Panc1 (cell line): Measurements from ENCODE around the gene SPATA13. TPM values are rescaled to one million over a fixed set of nuclear protein-coding genes. Genes with fewer than 3 reads are reported as not detected.

Experiments used
- ATAC-seq: fragments of 200-7000 bp; cut with Tn5 transposase; 2 replicates; pipeline ENCODE4 v1.9.1; 2020; ENCODE audit warnings: mild to moderate bottlenecking, moderate library complexity
- BruUV-seq: library from RNA; stranded (reverse); fragments of 400-500 nt; replicated peaks from 2 replicates; lab custom pipeline; 2021; lab: Mats Ljungman, UMichigan
- CTCF ChIA-PET: fragments of 300-600 bp; sonication (Branson Sonifier 250); formaldehyde crosslinking; loops from one replicate; lab custom pipeline; 2022; ENCODE audit warnings: antibody characterized with exemption; lab: Charles Lee
- POLR2A ChIA-PET: fragments of 300-600 bp; sonication (Branson Sonifier 250); formaldehyde crosslinking; loops from one replicate; lab custom pipeline; 2022; ENCODE audit warnings: antibody characterized with exemption; lab: Charles Lee
- DNase-seq: peaks from one replicate; pipeline ENCODE4 v3.0.0-alpha.2; 2010; ENCODE audit warnings: low read depth, low spot score
- H3K27ac ChIP-seq: 2 replicates; pipeline ENCODE4 v1.5.1; 2011; ENCODE audit warnings: mild to moderate bottlenecking, low read length, inconsistent platforms
- H3K27me3 ChIP-seq: fragments of 200-500 bp; sonication (Bioruptor generic); 2 replicates; pipeline ENCODE4 v1.6.0; 2014; ENCODE audit warnings: low read length, inconsistent platforms; ENCODE audit not compliant: control insufficient read depth, insufficient read depth
- H3K36me3 ChIP-seq: fragments of 200-500 bp; sonication (Bioruptor generic); 2 replicates; pipeline ENCODE4 v1.5.1; 2014; ENCODE audit warnings: inconsistent platforms, mild to moderate bottlenecking, low read length, moderate library complexity; ENCODE audit not compliant: control insufficient read depth, insufficient read depth
- H3K4me1 ChIP-seq: 2 replicates; pipeline ENCODE4 v1.5.1; 2011; ENCODE audit warnings: inconsistent platforms, mild to moderate bottlenecking, low read length, moderate library complexity; ENCODE audit not compliant: control insufficient read depth, insufficient read depth
- H3K4me3 ChIP-seq, 2 experiments: 2 replicates each; pipeline ENCODE4 v1.5.1; 2011 to 2012; ENCODE audit warnings: low read depth in 2 of 2, low read length in 2 of 2, mild to moderate bottlenecking in 2 of 2, inconsistent platforms in 1 of 2, moderate library complexity in 1 of 2
- H3K9me3 ChIP-seq: fragments of 200-500 bp; sonication (Bioruptor generic); 2 replicates; pipeline ENCODE4 v1.5.1; 2014; ENCODE audit warnings: low read depth, mild to moderate bottlenecking, inconsistent platforms, low read length, moderate library complexity; ENCODE audit not compliant: control insufficient read depth, insufficient read depth
- POLR2AphosphoS5 ChIP-seq: IDR thresholded peaks from 2 replicates; pipeline ENCODE4 v1.6.1; 2012; ENCODE audit warnings: mild to moderate bottlenecking, low read depth, low read length, moderate library complexity
- SIN3A ChIP-seq: IDR thresholded peaks from 2 replicates; pipeline ENCODE4 v1.6.1; 2012; ENCODE audit warnings: low read depth, mild to moderate bottlenecking, low read length, moderate library complexity, borderline replicate concordance; ENCODE audit not compliant: insufficient read depth
- TCF7L2 ChIP-seq: IDR thresholded peaks from 2 replicates; pipeline ENCODE4 v1.6.1; 2011; ENCODE audit warnings: mild to moderate bottlenecking, low read depth, low read length, inconsistent platforms
- in situ Hi-C: cut with HindIII; loops from 2 replicates; pipeline ENCODE4 v1.10.0; 2016; ENCODE audit warnings: low sequenced_read_pairs, low pct_unique_long_range_greater_than_20kb
- intact Hi-C: fragments of 100-400 bp; cut with micrococcal nuclease; formaldehyde crosslinking; loops from one replicate; pipeline ENCODE4 v1.10.0; 2022; ENCODE audit not compliant: unreplicated experiment
- total RNA-seq: library from RNA; stranded (reverse); gene quantifications from one replicate; pipeline ENCODE4 v1.2.1, GENCODE V29; 2021; ENCODE audit not compliant: unreplicated experiment
- TF ChIP-seq, protein P1 (sequence below): fragments of 450-650 bp; IDR thresholded peaks from 2 replicates; pipeline ENCODE4 v1.5.1; 2017; ENCODE audit warnings: mild to moderate bottlenecking
- TF ChIP-seq, protein P2 (sequence below), 2 experiments: IDR thresholded peaks; 2 replicates each; pipeline ENCODE4 v1.6.1; 2011 to 2012; ENCODE audit warnings: low read depth in 2 of 2, control low read depth in 1 of 2, low read length in 1 of 2, mild to moderate bottlenecking in 1 of 2, moderate library complexity in 1 of 2; ENCODE audit not compliant: insufficient read depth in 1 of 2

Gene SPATA13
- total RNA-seq, 1 experiment from 2014 or later = 7.9 TPM

DNA sequence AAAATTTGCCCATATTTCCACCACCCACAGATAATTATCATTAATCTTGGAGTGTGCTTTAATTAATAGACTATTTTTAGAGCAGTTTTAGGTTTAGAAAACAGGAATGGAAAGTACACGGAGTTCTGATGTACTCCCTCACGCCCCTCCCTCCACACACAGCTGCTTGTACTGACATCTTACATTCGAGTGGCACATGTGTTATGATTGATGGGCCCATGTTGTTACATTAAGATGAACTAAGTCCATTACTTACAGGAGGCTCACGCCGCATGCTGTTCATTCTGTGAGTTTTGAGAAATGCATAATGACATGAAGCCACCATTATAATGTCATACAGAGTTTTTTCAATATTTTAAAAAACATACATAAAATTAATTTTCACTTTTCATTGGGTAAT is 1.2 kb upstream of the SPATA13 start:
- H3K27me3 ChIP-seq = no peaks in the 10 kb centered on the region
- intact Hi-C loops = no loop called here
- ChIA-PET CTCF (no interaction called here), POLR2A (no interaction called here)
- H3K27ac ChIP-seq = no peak overlapping the region
- H3K4me3 ChIP-seq = no peak overlapping the region
- DNase-seq = no peak
- TF ChIP-seq SIN3A (no peak), POLR2AphosphoS5 (no peak), TCF7L2 (no peak)
- TF ChIP-seq, protein P1, sequence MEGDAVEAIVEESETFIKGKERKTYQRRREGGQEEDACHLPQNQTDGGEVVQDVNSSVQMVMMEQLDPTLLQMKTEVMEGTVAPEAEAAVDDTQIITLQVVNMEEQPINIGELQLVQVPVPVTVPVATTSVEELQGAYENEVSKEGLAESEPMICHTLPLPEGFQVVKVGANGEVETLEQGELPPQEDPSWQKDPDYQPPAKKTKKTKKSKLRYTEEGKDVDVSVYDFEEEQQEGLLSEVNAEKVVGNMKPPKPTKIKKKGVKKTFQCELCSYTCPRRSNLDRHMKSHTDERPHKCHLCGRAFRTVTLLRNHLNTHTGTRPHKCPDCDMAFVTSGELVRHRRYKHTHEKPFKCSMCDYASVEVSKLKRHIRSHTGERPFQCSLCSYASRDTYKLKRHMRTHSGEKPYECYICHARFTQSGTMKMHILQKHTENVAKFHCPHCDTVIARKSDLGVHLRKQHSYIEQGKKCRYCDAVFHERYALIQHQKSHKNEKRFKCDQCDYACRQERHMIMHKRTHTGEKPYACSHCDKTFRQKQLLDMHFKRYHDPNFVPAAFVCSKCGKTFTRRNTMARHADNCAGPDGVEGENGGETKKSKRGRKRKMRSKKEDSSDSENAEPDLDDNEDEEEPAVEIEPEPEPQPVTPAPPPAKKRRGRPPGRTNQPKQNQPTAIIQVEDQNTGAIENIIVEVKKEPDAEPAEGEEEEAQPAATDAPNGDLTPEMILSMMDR = no peak
- TF ChIP-seq, protein P2, sequence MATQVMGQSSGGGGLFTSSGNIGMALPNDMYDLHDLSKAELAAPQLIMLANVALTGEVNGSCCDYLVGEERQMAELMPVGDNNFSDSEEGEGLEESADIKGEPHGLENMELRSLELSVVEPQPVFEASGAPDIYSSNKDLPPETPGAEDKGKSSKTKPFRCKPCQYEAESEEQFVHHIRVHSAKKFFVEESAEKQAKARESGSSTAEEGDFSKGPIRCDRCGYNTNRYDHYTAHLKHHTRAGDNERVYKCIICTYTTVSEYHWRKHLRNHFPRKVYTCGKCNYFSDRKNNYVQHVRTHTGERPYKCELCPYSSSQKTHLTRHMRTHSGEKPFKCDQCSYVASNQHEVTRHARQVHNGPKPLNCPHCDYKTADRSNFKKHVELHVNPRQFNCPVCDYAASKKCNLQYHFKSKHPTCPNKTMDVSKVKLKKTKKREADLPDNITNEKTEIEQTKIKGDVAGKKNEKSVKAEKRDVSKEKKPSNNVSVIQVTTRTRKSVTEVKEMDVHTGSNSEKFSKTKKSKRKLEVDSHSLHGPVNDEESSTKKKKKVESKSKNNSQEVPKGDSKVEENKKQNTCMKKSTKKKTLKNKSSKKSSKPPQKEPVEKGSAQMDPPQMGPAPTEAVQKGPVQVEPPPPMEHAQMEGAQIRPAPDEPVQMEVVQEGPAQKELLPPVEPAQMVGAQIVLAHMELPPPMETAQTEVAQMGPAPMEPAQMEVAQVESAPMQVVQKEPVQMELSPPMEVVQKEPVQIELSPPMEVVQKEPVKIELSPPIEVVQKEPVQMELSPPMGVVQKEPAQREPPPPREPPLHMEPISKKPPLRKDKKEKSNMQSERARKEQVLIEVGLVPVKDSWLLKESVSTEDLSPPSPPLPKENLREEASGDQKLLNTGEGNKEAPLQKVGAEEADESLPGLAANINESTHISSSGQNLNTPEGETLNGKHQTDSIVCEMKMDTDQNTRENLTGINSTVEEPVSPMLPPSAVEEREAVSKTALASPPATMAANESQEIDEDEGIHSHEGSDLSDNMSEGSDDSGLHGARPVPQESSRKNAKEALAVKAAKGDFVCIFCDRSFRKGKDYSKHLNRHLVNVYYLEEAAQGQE (IDR thresholded peaks at IDR 0.05; ENCODE audit: insufficient read depth in 1 of 2, low read depth in 2 of 2, low read length in 1 of 2) = no peak
- H3K36me3 ChIP-seq = no peaks in the 10 kb centered on the region
- ATAC-seq = no peak
- H3K4me1 ChIP-seq = peaks cover 4% of the 10 kb centered on the region
- H3K9me3 ChIP-seq = no peaks in the 10 kb centered on the region
- in situ Hi-C loops = no loop called here
- BruUV-seq = no TSS peak

DNA sequence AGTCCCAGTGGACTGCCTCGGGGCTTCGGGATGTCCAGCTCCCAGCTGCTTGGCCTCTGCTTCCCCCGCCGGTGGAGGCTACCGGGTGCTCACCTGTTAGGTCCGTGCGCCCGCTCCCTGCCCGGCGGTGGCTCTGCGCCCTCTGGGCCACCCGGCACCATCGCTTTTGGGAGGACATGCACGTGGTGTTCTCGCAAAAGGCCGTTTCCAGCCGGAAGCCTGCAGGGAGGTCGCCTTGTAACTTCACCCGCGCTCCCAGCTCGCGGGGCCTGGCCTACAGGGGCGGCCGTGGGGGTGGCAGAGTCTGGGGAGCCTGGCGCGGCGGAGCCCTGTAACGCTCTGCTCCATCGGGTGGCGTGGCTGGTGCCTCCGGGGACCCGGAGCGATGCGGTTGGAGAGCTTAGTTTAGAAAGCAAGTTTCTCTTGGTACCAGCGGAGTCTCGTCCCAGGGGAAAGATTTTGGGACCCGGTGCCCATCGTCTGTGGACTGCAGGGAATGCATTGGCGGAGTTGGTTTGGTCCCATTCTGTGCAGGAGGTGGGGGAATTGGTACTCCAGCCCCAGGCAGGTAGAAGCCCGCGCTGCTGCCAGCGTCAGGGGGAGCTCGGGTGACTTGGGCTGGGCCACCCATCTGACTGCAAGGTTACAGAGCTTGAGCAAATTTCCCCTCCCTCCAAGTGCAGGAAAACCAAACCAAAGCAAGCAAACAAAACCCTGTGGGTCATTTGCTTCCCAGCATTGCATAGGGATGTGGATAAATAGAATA is 673 bp downstream of the SPATA13 start:
- POLR2A ChIA-PET = no interaction called here
- ATAC-seq = peak; percentile 75

More for the DNA sequence above, 673 bp downstream of the SPATA13 start:
- intact Hi-C loops (no loop called here), in situ Hi-C loops (no loop called here)
- H3K27ac ChIP-seq = no peak overlapping the region; the same call in 1 of the 2 replicates
- no peak for DNase-seq
- H3K27me3 ChIP-seq = no peaks in the 10 kb centered on the region
- no TSS peak for BruUV-seq
- no peaks in the 10 kb centered on the region for H3K9me3 ChIP-seq
- peaks cover 4% of the 10 kb centered on the region for H3K4me1 ChIP-seq
- no peaks in the 10 kb centered on the region for H3K36me3 ChIP-seq
- TF ChIP-seq, protein P1 = no peak
- TF ChIP-seq, protein P2 (IDR thresholded peaks at IDR 0.05; ENCODE audit: insufficient read depth in 1 of 2, low read depth in 2 of 2, low read length in 1 of 2) = no peak
- no peak for TF ChIP-seq POLR2AphosphoS5
- TF ChIP-seq TCF7L2 = no peak
- no peak for TF ChIP-seq SIN3A
- peak overlapping the region; percentile 68 to 71 for H3K4me3 ChIP-seq
- CTCF ChIA-PET = interaction anchor here (0.6 kb wide), 1 partner anchor 839 kb away, joined by 3 read pairs; no protein-coding TSS in a partner anchor
